ENCODE results near the gene BRD3OS. TPM values are rescaled to one million over a fixed set of nuclear protein-coding genes. Genes with fewer than 3 reads are reported as not detected.

BRD3OS gene
- total and polyA plus RNA-seq, 10 of the 15 experiments (the other 5 are each of a cell fraction or from before 2014, with no cell fraction given), result 2.1 to 13.7 (median 10.7) TPM

DNA sequence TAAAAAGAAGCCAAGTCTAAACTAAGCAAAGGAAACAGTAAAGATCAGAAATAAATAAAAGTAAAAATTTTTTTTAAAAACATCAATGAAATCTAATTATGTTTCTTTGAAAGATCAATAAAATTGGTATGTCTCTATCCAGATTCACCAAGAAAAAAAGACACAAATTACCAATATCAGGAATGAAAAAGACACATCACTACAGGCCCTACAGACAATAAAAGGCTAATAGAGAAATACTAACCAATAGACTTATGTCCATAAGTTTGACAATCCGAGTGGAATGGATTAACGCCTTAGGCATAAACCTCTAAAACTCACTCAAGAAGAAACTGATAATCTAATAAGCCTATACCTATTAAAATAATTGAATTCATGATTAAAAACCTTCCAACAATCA, 12.4 kb downstream of the BRD3OS start:
- H3K9ac ChIP-seq (ENCODE audit: control insufficient read depth, insufficient read depth, low read length), result no peak overlapping the region
- peaks cover 0 to 24% of the 10 kb centered on the region in 2 experiments; a peak in 3 of 4 replicates for H3K36me3 ChIP-seq (ENCODE audit: control insufficient read depth in 2 of 2, insufficient read depth in 2 of 2, low read length in 1 of 2)
- CTCF ChIA-PET, result no interaction called here
- RAD21 ChIA-PET (ENCODE audit: unreplicated experiment), result no interaction called here
- BruUV-seq (replicated peaks), result no TSS peak
- H3K4me2 ChIP-seq (ENCODE audit: control insufficient read depth, insufficient read depth), result no peak overlapping the region
- 100% methylated on average over 2 of the region's 2 CpGs for WGBS (ENCODE audit: insufficient coverage, insufficient replicate concordance, low lambda C conversion rate, missing lambda C conversion rate)
- no peaks in the 10 kb centered on the region for H3K27me3 ChIP-seq (replicated peaks in 1 of 2; ENCODE audit: control insufficient read depth in 2 of 2, insufficient read depth in 2 of 2, low read length in 1 of 2)
- SMC1A ChIA-PET (ENCODE audit: uncharacterized antibody, unreplicated experiment), result no interaction called here
- H3K4me3 ChIP-seq, result no peak overlapping the region
- H3K9me3 ChIP-seq (replicated peaks; ENCODE audit: control insufficient read depth, insufficient read depth, low read length), result no peaks in the 10 kb centered on the region
- no peak overlapping the region for H3K27ac ChIP-seq (ENCODE audit: control insufficient read depth, insufficient read depth)
- DNase-seq (ENCODE audit: low read depth, low spot score), result no peak
- H4K20me1 ChIP-seq (ENCODE audit: control insufficient read depth, insufficient read depth), result no peaks in the 10 kb centered on the region
- H2AFZ ChIP-seq (ENCODE audit: control insufficient read depth, low read depth, low read length), result no peak overlapping the region
- FAIRE-seq, result no peak
- in situ Hi-C loops (cut with MboI), result no loop called here
- H3K79me2 ChIP-seq (ENCODE audit: control insufficient read depth, insufficient read depth, low read length), result no peaks in the 10 kb centered on the region
- ATAC-seq, result no peak
- intact Hi-C loops (cut with micrococcal nuclease; ENCODE audit: unreplicated experiment), result no loop called here
- no peak for TF ChIP-seq GATAD2B (conservative IDR thresholded peaks at IDR 0.05; ENCODE audit: low read depth)
- TF ChIP-seq RB1 (IDR thresholded peaks at IDR 0.05; ENCODE audit: borderline replicate concordance), result no peak
- TF ChIP-seq JUND (IDR thresholded peaks at IDR 0.05; ENCODE audit: low read depth, low read length), result no peak
- TF ChIP-seq, protein P1, sequence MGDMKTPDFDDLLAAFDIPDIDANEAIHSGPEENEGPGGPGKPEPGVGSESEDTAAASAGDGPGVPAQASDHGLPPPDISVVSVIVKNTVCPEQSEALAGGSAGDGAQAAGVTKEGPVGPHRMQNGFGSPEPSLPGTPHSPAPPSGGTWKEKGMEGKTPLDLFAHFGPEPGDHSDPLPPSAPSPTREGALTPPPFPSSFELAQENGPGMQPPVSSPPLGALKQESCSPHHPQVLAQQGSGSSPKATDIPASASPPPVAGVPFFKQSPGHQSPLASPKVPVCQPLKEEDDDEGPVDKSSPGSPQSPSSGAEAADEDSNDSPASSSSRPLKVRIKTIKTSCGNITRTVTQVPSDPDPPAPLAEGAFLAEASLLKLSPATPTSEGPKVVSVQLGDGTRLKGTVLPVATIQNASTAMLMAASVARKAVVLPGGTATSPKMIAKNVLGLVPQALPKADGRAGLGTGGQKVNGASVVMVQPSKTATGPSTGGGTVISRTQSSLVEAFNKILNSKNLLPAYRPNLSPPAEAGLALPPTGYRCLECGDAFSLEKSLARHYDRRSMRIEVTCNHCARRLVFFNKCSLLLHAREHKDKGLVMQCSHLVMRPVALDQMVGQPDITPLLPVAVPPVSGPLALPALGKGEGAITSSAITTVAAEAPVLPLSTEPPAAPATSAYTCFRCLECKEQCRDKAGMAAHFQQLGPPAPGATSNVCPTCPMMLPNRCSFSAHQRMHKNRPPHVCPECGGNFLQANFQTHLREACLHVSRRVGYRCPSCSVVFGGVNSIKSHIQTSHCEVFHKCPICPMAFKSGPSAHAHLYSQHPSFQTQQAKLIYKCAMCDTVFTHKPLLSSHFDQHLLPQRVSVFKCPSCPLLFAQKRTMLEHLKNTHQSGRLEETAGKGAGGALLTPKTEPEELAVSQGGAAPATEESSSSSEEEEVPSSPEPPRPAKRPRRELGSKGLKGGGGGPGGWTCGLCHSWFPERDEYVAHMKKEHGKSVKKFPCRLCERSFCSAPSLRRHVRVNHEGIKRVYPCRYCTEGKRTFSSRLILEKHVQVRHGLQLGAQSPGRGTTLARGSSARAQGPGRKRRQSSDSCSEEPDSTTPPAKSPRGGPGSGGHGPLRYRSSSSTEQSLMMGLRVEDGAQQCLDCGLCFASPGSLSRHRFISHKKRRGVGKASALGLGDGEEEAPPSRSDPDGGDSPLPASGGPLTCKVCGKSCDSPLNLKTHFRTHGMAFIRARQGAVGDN (IDR thresholded peaks at IDR 0.05), result no peak
- no peak for TF ChIP-seq WRNIP1 (IDR thresholded peaks at IDR 0.05; ENCODE audit: borderline replicate concordance, low read depth, low read length)
- TF ChIP-seq ZZZ3 (IDR thresholded peaks at IDR 0.05; ENCODE audit: control insufficient read depth, insufficient read length, low read depth), result no peak
- no peak for TF ChIP-seq PML (IDR thresholded peaks at IDR 0.05; ENCODE audit: low read length)
- TF ChIP-seq, protein P2, sequence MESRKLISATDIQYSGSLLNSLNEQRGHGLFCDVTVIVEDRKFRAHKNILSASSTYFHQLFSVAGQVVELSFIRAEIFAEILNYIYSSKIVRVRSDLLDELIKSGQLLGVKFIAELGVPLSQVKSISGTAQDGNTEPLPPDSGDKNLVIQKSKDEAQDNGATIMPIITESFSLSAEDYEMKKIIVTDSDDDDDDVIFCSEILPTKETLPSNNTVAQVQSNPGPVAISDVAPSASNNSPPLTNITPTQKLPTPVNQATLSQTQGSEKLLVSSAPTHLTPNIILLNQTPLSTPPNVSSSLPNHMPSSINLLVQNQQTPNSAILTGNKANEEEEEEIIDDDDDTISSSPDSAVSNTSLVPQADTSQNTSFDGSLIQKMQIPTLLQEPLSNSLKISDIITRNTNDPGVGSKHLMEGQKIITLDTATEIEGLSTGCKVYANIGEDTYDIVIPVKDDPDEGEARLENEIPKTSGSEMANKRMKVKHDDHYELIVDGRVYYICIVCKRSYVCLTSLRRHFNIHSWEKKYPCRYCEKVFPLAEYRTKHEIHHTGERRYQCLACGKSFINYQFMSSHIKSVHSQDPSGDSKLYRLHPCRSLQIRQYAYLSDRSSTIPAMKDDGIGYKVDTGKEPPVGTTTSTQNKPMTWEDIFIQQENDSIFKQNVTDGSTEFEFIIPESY (IDR thresholded peaks at IDR 0.05), result no peak
- no peak for TF ChIP-seq SIX5 (IDR thresholded peaks at IDR 0.05; ENCODE audit: low read depth, low read length, severe bottlenecking)
- TF ChIP-seq IKZF2 (IDR thresholded peaks at IDR 0.05), result no peak
- no peak for TF ChIP-seq SREBF2 (IDR thresholded peaks at IDR 0.05; ENCODE audit: low read length)
- TF ChIP-seq, protein P3, sequence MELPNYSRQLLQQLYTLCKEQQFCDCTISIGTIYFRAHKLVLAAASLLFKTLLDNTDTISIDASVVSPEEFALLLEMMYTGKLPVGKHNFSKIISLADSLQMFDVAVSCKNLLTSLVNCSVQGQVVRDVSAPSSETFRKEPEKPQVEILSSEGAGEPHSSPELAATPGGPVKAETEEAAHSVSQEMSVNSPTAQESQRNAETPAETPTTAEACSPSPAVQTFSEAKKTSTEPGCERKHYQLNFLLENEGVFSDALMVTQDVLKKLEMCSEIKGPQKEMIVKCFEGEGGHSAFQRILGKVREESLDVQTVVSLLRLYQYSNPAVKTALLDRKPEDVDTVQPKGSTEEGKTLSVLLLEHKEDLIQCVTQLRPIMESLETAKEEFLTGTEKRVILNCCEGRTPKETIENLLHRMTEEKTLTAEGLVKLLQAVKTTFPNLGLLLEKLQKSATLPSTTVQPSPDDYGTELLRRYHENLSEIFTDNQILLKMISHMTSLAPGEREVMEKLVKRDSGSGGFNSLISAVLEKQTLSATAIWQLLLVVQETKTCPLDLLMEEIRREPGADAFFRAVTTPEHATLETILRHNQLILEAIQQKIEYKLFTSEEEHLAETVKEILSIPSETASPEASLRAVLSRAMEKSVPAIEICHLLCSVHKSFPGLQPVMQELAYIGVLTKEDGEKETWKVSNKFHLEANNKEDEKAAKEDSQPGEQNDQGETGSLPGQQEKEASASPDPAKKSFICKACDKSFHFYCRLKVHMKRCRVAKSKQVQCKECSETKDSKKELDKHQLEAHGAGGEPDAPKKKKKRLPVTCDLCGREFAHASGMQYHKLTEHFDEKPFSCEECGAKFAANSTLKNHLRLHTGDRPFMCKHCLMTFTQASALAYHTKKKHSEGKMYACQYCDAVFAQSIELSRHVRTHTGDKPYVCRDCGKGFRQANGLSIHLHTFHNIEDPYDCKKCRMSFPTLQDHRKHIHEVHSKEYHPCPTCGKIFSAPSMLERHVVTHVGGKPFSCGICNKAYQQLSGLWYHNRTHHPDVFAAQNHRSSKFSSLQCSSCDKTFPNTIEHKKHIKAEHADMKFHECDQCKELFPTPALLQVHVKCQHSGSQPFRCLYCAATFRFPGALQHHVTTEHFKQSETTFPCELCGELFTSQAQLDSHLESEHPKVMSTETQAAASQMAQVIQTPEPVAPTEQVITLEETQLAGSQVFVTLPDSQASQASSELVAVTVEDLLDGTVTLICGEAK (IDR thresholded peaks at IDR 0.05; ENCODE audit: borderline replicate concordance), result no peak
- H3K4me1 ChIP-seq (ENCODE audit: control insufficient read depth, insufficient read depth, low read length), result no peaks in the 10 kb centered on the region
- POLR2A ChIA-PET, result no interaction called here

Measured in GM12878 (cell line).